Activated T-helper 1 cell treated with anti-CD3 and anti-CD28 coated beads, Interleukin-2, amount 50 U/mL, for 16 hours (primary cell): Measurements from ENCODE around the gene SLC6A20.

Source experiments
- DNase-seq, 2 donors: peaks; one replicate each; pipeline ENCODE4 v3.0.0-alpha.2; 2020; ENCODE audit warnings: low read depth in 1 of 2, low spot score in 1 of 2

Gene SLC6A20, protein sequence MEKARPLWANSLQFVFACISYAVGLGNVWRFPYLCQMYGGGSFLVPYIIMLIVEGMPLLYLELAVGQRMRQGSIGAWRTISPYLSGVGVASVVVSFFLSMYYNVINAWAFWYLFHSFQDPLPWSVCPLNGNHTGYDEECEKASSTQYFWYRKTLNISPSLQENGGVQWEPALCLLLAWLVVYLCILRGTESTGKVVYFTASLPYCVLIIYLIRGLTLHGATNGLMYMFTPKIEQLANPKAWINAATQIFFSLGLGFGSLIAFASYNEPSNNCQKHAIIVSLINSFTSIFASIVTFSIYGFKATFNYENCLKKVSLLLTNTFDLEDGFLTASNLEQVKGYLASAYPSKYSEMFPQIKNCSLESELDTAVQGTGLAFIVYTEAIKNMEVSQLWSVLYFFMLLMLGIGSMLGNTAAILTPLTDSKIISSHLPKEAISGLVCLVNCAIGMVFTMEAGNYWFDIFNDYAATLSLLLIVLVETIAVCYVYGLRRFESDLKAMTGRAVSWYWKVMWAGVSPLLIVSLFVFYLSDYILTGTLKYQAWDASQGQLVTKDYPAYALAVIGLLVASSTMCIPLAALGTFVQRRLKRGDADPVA

DNA sequence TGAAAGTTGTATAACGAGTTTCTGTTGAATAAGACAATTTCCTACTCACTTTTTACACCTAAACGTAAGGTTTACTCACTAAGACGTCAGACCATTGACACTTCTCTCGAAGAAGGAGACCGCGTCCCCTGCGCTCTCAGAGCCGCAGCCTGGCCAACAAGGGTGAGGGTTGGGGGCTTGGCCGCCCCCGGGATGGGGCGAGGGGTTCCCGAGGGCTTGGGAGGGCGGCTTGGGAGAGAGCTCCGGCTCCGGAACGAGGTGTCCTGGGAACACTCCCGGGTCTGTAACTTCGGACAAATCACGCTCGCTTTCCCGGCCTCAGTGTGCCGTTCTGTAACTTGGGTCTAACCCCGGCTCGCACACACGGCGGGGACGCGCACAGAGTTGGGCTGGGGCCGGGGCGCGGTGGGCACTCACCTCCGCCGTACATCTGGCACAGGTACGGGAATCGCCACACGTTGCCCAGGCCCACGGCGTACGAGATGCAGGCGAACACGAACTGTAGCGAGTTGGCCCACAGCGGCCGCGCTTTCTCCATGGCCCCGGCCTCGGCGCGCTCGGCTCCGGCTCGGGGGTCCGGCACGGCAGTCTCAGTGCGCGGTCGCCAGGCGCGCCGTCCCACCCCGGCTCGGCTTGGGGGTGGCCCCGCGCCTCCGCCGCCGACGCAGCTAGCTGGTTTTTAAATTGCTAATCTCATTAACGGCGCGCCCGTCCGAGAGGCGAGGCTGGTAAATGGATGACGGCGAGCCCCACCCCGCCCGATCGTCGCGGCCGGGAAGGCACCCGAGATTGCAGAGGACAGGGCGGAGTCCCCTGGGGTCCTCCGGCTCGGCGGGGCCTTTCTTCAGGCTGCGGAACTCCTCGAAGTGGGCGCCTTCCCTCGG lies at the start of gene SLC6A20:
SLC6A20 (minus strand) TSS at position 655 of the 884 bp plus-strand sequence; CDS start at position 538, 117 bp downstream.
- no peak for DNase-seq

DNA sequence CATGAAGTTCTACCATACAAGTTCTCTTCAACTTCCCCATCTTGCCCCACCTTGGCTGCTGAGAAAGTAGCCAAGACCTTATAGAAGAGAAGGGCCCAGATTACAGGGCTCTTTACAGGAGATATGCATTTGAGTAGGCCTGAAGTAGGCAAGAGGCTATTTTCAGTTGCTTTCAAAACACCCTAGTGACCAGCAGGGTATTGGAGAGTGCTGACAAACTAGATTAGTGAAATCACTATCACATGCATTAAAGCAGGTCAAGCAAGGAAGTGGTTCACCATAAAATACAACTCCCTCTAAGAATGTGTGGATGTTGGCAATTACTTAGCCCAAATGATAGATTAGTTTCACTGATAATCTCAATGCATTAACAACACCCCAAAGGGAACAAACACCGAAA lies 48.3 kb upstream of the SLC6A20 start:
- no peak for DNase-seq

DNA sequence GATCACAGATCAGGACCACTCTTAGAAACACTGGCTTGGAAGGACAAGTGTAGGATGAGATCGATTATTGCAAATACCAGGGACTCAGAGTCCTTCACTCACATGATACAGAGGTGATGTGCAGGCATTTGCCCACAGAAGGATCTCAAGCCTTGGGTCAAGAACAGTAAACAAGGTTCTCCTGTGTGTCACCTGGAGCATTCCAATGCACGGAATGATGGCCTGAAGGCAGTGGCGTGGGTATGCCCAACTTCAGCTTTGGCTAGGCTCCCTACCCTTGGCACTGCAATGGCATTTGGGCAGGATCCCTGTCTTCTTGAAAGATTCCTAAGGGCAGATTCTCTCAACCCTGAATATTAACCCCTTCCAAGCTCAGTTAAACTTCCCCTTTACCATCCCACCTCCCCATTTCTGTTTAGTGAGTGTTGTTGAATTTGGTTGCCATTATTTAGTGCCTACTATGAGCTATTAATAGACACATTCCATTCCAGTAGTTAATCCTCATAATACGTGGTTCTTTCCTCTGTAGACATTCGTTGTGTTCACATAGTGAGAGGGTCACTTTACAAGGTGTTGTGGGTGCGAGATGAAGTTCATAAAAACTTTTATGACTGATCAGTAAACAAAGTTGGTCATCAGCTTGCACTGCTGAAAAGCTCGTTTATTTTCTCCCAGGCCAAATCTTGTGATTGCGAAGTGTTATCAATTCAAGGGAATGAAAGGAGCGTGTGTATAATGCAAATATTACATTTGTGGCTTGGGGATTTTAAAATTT lies 46.7 kb upstream of the SLC6A20 start:
- DNase-seq = no peak

DNA sequence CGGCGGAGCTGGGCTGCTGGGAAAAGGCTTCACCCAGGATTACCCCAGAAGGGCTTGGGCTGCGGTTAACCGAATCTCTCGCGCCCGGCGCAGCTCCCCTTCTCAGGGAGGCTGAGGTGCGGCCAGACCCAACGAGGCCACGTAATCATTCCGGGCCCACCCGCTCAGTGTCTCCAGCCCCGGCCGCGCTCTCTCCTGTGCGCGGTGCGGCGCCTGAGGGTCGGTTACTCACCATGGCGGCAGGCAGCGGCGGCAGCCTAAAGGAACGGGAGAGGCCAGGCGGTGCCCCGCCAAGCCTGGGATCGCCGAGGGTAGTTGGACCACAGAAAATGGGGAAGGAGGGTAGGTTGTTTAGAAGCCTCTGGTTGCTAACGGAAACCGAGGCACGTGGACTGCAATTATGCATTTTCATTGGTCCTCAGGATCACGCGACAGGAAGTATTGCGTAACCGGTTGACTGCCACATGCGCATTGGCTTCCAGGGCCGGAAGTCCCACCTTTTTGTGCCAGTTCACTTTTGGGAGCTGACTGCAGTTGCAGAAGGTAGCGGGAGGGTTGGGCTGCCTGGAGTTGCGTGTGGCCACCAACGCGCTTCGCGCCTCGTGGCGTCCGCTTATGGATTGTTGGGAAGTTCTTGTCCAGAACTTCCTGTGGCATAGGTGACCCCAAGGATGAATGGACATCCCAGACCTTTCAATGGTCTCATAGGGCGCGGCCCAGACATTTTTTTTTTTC lies 45.6 kb upstream of the SLC6A20 start, which contains the start of gene LZTFL1:
LZTFL1 (minus strand) TSS at position 363 of the 735 bp plus-strand sequence; CDS start at position 235, 128 bp downstream.
- peak; percentile 69 to 80 for DNase-seq

DNA sequence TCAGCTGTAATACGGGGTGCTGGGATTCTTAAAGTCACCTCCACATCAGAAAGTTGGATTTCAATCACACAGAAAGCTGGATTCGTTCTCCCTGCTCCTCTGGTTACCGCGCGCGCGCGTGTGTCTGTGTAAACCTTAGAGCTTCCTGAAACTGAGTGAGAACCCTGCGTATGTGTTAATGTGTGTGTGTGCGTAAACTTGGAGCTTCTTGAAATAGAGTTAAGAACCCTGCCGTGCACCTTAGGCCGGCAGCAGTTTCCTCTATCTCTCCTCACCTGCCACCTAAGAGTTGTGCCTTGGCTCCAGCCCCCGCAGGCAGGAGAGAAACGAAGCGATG lies 45.1 kb upstream of the SLC6A20 start:
- DNase-seq = no peak

DNA sequence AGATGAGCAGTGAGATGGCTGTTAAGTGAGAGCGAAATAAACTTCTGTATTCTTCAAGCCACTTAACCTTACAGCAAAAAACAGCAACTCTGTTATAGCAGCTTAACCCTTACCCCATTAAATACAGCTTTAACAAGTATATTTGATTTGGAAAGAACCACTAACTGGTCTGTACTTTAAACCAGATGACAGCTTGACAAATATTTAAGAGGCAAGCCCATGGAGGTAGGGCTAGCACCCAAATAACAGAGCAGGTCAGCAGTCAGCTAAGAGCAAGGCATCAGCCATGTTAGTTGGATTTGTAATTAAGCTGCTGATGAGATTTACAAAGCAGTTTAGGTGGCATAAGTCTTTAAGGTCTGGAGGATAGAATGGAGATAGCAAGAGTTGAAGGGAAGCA lies 42.1 kb upstream of the SLC6A20 start:
- DNase-seq = no peak

DNA sequence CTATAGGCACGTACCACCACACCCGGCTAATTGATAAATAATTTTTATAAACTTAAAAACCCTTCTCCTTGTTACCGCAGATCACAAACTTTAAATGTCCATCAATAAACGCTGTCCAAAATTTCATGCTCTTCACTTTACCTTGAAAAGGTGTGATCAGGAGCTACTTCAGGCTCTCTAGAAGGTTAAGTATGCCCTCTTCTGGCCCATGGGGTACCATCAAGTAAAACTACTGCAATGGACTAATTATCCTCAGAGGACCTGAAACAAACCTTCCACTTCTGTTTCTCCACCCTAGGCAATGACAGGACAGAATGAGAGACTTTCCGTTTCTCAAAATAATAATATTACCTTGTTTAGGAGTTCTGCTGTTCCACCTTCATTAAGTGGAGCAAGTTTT lies 36.4 kb upstream of the SLC6A20 start:
- no peak for DNase-seq

DNA sequence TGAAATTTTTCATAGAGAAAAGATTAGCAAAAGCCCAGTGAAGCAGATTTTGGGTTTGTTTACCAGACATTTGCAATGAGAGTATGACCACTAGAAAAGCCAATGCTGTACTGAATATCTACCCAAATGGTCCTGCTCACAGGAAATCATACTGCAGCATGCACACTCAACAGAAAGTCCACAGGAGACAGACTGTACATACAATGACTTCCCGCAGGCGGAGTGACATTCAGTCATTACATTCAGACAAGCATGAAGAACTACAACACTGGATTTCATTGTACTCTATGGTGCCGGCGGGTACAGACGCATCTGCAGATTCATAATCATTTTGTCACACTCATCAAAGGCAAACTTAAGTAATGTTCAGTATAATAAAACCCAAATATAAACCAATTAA lies 33.8 kb upstream of the SLC6A20 start:
- no peak for DNase-seq

DNA sequence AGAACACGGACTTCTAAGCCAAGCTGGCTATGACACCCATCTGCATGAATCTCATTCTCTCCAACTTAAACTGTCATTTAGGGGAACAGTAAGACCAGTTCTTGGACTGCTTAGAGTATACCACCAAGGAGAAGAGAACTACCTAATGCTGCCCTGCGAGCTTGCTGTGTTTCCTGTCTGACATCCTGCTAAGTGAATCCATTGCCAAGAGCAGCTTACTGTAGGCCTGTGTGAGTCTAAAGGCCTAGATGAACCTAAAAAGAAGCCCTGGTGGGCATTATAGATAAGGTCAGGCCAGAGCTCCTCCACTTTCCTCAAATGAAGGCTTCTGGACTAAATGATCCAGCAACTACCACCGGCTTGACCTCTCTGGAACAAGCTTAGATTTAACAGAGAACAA lies 30.6 kb upstream of the SLC6A20 start:
- DNase-seq = no peak

DNA sequence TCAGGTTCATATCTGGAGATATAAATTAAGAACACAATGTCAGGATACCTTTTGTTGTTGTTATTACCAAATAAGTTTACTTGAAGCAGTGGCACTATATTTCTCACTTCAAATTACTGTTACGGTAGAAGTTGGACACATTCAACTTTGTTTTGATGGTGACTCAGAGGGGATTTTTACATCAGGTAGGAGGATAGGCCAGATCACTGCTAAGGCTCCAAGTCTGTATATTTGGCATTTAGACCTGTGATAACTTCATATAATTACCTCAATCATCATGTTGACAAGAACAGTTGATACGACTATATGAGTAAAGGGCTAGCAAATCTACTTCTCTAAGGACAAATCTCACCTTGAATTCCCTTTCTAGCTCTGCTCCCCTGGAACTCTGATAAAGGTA lies 30.0 kb upstream of the SLC6A20 start:
- DNase-seq = no peak

DNA sequence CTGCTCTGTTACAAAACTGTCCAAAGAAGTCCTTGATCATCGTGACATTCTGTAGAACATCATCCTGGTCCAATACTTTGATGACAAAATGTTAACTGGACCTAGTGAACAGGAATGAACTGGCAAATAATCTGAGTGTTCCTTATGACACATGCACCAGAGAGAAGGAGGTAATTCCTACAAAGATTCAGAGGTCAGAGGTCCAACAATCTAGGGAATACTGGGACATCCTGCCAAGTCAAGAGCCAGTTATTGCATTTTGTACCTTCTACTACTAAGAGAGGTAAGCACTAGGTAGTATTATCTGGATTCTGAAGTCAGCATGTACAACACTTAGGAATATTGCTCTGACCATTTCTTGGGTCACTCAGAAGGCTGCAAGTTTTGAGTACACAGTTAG lies 24.8 kb upstream of the SLC6A20 start:
- no peak for DNase-seq

DNA sequence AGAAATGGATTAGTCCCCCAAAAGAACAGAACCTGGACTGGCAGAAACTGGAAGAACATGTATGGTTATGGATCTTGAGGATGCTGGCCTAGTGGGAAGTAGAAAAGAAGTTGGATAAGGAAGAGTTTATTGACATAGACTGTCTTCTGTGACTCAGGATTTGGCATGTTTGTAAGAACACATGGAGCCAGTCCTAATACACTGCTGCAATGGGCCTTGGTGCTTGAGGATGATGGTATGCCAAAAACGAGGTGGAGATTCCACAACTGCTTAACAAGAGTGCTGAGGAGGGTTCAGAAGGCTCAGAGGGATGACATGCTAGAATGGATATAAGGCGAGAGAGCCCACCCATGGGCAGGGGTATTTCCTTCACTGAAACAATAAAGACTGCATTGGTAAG lies 23.2 kb upstream of the SLC6A20 start:
- DNase-seq = no peak

DNA sequence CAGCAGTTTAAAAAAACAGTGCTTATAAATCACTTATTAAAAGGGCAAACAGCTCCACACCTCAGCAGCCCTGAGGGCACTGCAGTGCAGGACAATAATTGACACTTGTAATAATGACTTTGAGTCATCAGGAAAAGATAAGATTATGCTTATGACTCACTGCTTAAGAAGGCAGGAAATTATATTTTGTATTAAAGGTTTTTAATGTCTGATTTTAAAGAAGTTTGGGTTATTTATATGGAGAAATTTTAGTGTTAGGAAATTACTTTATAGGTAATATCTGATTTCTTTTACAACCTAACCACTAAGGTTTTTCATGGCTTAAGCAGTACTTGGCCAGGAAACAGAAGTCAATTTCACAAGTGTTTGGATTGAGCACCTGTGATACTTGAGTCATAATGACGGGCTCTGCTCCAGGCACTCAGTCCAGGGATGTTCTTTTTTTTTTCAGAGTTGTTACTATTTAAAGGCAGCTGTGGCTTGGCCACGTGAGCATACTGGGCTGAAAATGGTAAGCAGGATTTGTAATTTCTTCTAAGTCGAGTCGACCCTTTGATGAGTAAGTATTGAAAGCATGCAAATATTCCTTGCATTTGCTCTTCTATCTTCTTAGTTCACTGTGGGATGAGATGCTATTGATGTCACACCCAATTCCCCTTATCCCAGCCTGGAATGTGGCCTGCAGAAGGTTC lies 21.6 kb upstream of the SLC6A20 start:
- DNase-seq = no peak

DNA sequence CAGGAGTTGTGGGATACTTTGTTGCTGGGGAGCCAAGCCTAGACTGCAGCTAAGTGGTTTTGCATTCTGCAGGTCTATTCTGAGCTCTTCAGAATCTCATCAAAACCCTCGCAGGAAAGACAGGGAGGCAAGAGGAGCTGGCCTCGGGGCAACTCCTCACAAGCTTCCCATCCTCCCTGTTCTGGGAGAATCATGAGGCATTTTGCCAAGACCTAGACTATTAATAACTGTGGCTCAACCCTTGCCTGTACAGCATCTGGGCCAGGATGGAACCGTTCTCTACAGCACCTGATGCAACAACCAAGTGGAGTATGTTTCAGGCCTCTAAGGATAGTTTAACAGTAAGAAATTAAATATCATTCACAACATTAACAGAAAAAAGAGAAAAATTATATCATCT lies 20.2 kb upstream of the SLC6A20 start:
- no peak for DNase-seq

DNA sequence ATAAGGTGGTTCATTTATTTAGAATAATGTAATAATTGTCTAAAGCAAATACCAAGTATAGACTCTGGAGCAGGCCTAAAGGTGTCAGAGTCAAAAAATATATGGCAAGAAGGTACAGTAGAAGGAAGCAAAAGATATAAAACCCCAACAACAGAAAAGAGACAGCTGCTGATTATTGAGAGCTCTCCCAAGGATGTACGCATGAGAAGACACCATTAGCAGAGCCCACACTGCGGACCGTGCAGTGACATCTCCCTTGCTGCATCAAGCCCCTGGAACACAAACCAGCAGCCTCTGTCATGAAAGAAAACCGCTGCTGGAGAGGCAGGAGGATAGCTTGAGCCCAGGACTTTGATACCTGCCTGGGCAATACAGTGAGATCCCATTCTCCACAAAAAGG lies 18.0 kb upstream of the SLC6A20 start:
- no peak for DNase-seq

DNA sequence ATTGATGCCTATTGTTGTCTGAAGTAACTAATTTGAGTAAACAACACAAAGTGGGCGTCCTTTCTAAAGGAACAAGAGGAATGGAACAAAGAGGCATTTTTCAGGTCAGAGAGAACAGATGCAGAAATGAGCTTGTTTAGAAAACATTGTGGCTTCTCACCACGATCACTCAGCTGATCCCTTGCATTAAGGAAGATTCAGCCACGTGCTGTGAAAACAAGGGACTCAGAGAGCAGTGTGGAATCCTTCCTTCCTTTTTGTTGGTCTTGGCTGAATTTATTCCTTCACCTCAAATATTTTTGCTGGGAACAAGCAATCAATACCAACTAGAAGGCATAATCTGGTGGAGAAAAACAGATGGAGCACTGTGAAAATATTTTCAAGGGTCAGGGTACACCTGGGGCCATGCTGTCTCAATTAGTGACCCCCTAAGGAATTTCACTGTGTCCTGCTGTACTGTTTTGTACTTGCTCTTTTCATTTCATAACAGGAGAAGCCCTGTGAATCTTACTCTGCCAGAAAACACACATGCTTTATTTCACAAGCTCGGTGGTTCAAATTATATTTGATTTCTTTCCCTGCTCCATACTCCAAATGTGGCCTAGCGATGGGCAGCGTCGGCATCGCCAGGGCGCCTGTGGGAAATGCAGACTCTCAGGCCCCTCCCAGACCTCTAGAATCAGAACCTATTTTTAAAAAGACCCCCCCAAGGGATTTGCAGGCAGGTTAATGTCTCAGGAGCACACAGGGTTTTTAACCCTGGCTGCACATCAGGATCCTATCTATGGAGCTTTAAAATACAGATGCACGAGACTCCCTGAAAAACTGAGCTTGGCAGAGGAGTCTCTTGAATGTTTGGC lies 11.6 kb upstream of the SLC6A20 start:
- DNase-seq = no peak

DNA sequence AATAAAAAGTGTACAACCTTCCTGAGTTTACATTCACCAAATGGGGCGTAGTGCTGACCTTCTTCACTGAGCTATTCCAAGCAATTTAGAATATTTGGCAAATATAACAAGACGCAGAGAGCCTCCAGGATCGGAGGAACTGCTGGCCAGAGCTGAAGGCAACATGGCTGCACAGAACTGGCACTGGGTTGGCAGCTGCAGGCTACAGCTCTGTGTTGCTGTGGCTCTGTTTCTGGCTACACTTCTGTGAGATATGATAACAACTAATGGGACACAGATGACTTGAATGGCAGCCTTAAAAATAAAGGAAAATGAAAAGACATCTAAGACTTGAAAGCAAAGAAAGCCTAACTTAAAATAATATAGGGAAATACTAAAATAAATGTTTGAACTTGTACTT lies 10.8 kb upstream of the SLC6A20 start:
- no peak for DNase-seq

DNA sequence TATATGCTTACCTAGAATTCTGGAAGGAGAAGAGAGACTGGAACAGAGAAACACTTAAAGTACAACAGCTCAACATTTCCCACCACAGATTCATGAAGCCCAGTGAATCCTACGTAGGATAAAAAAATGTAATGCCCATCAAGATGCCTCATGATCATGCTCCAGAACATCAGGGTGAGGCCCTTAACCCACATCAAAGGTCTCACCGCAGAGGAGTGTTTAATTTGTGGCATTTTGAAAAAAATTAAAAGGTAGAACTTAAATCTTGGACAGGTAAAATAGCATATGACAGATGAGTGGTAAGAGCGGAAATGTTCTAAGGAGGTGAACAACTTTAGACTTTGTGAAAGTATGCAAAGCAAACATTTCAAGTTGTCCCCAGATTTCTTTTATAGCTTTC lies 9.7 kb upstream of the SLC6A20 start:
- DNase-seq = no peak
